Measurements from ENCODE around the gene RASSF4.

DNA sequence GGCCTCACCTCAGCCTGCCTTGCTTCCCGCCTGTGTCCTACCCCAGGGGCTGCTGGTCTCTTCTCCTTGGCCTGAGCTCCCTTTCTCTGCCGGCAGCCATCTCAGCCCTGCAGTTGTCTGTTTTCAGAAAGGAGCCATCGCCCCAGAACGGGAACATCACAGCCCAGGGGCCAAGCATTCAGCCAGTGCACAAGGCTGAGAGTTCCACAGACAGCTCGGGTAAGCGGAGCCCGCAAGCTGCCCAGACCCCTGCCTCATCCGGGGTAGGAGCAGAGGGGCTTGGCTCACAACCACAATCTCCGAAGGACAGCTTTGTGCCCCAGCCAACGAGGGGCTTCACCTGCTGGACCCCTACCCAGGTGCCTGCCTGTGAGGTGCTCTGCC is 24.3 kb downstream of the RASSF4 start:
- TF ChIP-seq EZH2 (IDR thresholded peaks at IDR 0.05; ENCODE audit: low read length) = no peak
- TF ChIP-seq, protein P1, sequence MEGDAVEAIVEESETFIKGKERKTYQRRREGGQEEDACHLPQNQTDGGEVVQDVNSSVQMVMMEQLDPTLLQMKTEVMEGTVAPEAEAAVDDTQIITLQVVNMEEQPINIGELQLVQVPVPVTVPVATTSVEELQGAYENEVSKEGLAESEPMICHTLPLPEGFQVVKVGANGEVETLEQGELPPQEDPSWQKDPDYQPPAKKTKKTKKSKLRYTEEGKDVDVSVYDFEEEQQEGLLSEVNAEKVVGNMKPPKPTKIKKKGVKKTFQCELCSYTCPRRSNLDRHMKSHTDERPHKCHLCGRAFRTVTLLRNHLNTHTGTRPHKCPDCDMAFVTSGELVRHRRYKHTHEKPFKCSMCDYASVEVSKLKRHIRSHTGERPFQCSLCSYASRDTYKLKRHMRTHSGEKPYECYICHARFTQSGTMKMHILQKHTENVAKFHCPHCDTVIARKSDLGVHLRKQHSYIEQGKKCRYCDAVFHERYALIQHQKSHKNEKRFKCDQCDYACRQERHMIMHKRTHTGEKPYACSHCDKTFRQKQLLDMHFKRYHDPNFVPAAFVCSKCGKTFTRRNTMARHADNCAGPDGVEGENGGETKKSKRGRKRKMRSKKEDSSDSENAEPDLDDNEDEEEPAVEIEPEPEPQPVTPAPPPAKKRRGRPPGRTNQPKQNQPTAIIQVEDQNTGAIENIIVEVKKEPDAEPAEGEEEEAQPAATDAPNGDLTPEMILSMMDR (optimal IDR thresholded peaks at IDR 0.05 in 1 of 3, IDR thresholded peaks at IDR 0.05 in 1 of 3, conservative IDR thresholded peaks at IDR 0.05 in 1 of 3; ENCODE audit: extremely low read depth in 1 of 3, insufficient read depth in 2 of 3, low read length in 3 of 3) = no peak
